OCI-LY1 (cell line): ENCODE results near the gene TST.
"Not testable (repeated sequence)": the region's sequence is repeated elsewhere in the genome, so short reads cannot be mapped to it uniquely, and the experiment has no call there.

Experiments used
- H2AFZ ChIP-seq: fragments of 200-600 bp; sonication (generic), shearing (Covaris generic); 2 replicates; pipeline ENCODE4 v1.6.0; 2014; ENCODE audit warnings: antibody characterized with exemption, mild to moderate bottlenecking, low read length
- H3F3A ChIP-seq: fragments of 200-600 bp; sonication (generic), shearing (Covaris generic); 2 replicates; pipeline ENCODE4 v1.6.0; 2014; ENCODE audit warnings: mild to moderate bottlenecking, antibody characterized with exemption, low read length, moderate library complexity; ENCODE audit not compliant: insufficient read depth
- H3K27ac ChIP-seq: fragments of 200-600 bp; sonication (generic); 2 replicates; pipeline ENCODE4 v1.5.1; 2014; ENCODE audit warnings: low read length, mixed run types, mild to moderate bottlenecking, low read depth; ENCODE audit not compliant: poor library complexity, severe bottlenecking
- H3K27me3 ChIP-seq: fragments of 200-600 bp; sonication (generic); 2 replicates; pipeline ENCODE4 v1.6.0; 2014; ENCODE audit warnings: antibody characterized with exemption, mild to moderate bottlenecking, low read length, moderate library complexity; ENCODE audit not compliant: insufficient read depth
- H3K36me3 ChIP-seq: fragments of 200-600 bp; sonication (generic); 2 replicates; pipeline ENCODE4 v1.6.1; 2014; ENCODE audit warnings: mild to moderate bottlenecking, antibody characterized with exemption, low read length, moderate library complexity, mixed read lengths; ENCODE audit not compliant: insufficient read depth
- H3K4me1 ChIP-seq: fragments of 200-600 bp; sonication (generic); 2 replicates; pipeline ENCODE4 v1.5.1; 2014; ENCODE audit warnings: mild to moderate bottlenecking, low read length, moderate library complexity; ENCODE audit not compliant: insufficient read depth, severe bottlenecking
- H3K4me2 ChIP-seq: fragments of 200-600 bp; sonication (generic), shearing (Covaris generic); 2 replicates; pipeline ENCODE4 v1.6.1; 2014; ENCODE audit warnings: low read length
- H3K4me3 ChIP-seq: fragments of 200-600 bp; sonication (generic); 2 replicates; pipeline ENCODE4 v1.5.1; 2014; ENCODE audit warnings: low read length, low read depth, mild to moderate bottlenecking, mixed read lengths; ENCODE audit not compliant: poor library complexity, severe bottlenecking
- H3K79me2 ChIP-seq: fragments of 200-600 bp; shearing (Covaris generic); 2 replicates; pipeline ENCODE4 v1.6.1; 2016; ENCODE audit warnings: mixed run types, low read length, mixed read lengths; ENCODE audit not compliant: insufficient read depth
- H3K9ac ChIP-seq: fragments of 200-600 bp; sonication (generic), shearing (Covaris generic); 2 replicates; pipeline ENCODE4 v1.6.1; 2014; ENCODE audit warnings: mild to moderate bottlenecking, low read length, mixed read lengths
- H3K9me2 ChIP-seq: fragments of 200-600 bp; sonication (generic), shearing (Covaris generic); 2 replicates; pipeline ENCODE4 v1.6.1; 2014; ENCODE audit warnings: low read depth, mild to moderate bottlenecking, low read length, mixed read lengths
- H3K9me3 ChIP-seq: fragments of 200-600 bp; shearing (Covaris generic); 2 replicates; pipeline ENCODE4 v1.6.1; 2014; ENCODE audit warnings: low read length, mixed read lengths
- H4K20me1 ChIP-seq: fragments of 200-600 bp; sonication (generic), shearing (Covaris generic); 2 replicates; pipeline ENCODE4 v1.6.0; 2016; ENCODE audit warnings: mild to moderate bottlenecking, low read length; ENCODE audit not compliant: insufficient read depth
- EZH2 ChIP-seq: fragments of 200-600 bp; sonication (generic), shearing (Covaris generic); IDR thresholded peaks from 2 replicates; pipeline ENCODE4 v1.8.0; 2017; ENCODE audit warnings: borderline replicate concordance, mixed run types, mild to moderate bottlenecking, antibody characterized with exemption, low read length, moderate library complexity, mixed read lengths
- TF ChIP-seq, protein P1 (sequence below): fragments of 200-600 bp; sonication (generic), shearing (Covaris generic); IDR thresholded peaks from 2 replicates; pipeline ENCODE4 v1.5.1; 2017; ENCODE audit warnings: mild to moderate bottlenecking, antibody characterized with exemption, low read length, moderate library complexity, mixed read lengths

The TST gene

DNA sequence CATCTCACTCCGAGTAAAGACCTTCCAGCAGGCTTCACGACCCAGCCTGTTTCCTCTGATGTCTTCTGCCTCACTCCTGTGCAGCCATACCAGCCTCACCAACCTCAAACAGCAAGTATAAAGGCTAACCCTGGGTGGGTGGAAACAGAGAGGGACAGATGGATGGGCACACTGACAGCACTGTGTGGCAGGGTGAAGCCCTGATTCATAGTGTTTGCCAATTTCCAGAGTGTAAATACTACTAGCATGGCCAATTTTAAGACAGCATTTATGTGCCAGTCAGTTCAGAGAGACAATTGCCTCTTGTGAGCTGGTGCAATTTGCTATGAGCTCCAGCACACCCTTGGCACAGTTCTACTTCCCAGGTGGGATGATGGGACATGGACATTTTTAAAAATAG lies 21.5 kb downstream of the TST start:
- Histone ChIP-seq H3K79me2 (no peaks in the 10 kb centered on the region), H3K4me3 (no peak overlapping the region), H3K9me3 (no peaks in the 10 kb centered on the region), H3K27me3 (0 out of 2 replicates have a peak, but pooled peaks cover 3% of the 10 kb centered on the region), H3K4me2 (no peak overlapping the region), H3K4me1 (no peaks in the 10 kb centered on the region), H3K27ac (no peak overlapping the region), H3K9me2 (no peaks in the 10 kb centered on the region), H3K36me3 (no peaks in the 10 kb centered on the region; the same call in 1 of the 2 replicates), H3K9ac (no peak overlapping the region), H3F3A (no peaks in the 10 kb centered on the region), H2AFZ (no peak overlapping the region), H4K20me1 (no peaks in the 10 kb centered on the region)
- TF ChIP-seq, protein P1, sequence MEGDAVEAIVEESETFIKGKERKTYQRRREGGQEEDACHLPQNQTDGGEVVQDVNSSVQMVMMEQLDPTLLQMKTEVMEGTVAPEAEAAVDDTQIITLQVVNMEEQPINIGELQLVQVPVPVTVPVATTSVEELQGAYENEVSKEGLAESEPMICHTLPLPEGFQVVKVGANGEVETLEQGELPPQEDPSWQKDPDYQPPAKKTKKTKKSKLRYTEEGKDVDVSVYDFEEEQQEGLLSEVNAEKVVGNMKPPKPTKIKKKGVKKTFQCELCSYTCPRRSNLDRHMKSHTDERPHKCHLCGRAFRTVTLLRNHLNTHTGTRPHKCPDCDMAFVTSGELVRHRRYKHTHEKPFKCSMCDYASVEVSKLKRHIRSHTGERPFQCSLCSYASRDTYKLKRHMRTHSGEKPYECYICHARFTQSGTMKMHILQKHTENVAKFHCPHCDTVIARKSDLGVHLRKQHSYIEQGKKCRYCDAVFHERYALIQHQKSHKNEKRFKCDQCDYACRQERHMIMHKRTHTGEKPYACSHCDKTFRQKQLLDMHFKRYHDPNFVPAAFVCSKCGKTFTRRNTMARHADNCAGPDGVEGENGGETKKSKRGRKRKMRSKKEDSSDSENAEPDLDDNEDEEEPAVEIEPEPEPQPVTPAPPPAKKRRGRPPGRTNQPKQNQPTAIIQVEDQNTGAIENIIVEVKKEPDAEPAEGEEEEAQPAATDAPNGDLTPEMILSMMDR = no peak

DNA sequence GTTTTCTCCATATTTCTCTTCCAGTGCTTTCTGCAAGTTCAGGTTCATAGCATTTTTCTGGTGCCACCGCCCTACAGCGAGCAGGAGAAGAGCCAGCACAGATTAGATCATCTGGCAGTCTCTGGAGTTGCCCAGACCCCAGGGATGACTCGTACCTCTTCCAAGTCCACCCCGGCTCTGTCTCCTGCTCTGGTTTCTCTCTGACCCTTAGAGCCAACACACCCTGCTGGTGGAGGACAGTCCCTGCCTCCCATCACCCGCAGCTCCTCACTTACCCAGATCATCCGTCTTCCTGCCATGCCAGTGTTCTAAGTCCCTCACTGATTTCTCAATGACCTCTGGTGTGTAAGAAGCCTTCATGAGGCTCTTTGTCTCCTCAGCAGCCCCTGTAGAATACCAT lies 28.0 kb downstream of the TST start:
- no peaks in the 10 kb centered on the region for H3K9me3 ChIP-seq
- H3K9ac ChIP-seq = no peak overlapping the region
- 0 out of 2 replicates have a peak, but pooled peaks cover 5% of the 10 kb centered on the region for H3K27me3 ChIP-seq
- H3K27ac ChIP-seq = no peak overlapping the region
- TF ChIP-seq, protein P1 = no peak
- no peak for TF ChIP-seq EZH2
- no peak overlapping the region for H3K4me2 ChIP-seq
- no peak overlapping the region for H2AFZ ChIP-seq
- H3F3A ChIP-seq = no peaks in the 10 kb centered on the region
- no peaks in the 10 kb centered on the region for H3K4me1 ChIP-seq
- no peaks in the 10 kb centered on the region for H4K20me1 ChIP-seq
- no peaks in the 10 kb centered on the region for H3K79me2 ChIP-seq
- H3K9me2 ChIP-seq = no peaks in the 10 kb centered on the region
- no peaks in the 10 kb centered on the region; the same call in 1 of the 2 replicates for H3K36me3 ChIP-seq
- no peak overlapping the region for H3K4me3 ChIP-seq

GRCh38 chr22:36990457-36990856 lies 28.8 kb downstream of the TST start:
- H3K36me3 ChIP-seq = no peaks in the 10 kb centered on the region; the same call in 1 of the 2 replicates
- H3F3A ChIP-seq = no peaks in the 10 kb centered on the region
- H2AFZ ChIP-seq = no peak overlapping the region
- H3K79me2 ChIP-seq = no peaks in the 10 kb centered on the region
- peaks cover 6% of the 10 kb centered on the region; the same call in 1 of the 2 replicates for H3K9me3 ChIP-seq
- no peaks in the 10 kb centered on the region for H4K20me1 ChIP-seq
- no peak overlapping the region for H3K27ac ChIP-seq
- H3K27me3 ChIP-seq = 0 out of 2 replicates have a peak, but pooled peaks cover 5% of the 10 kb centered on the region
- no peak overlapping the region for H3K4me2 ChIP-seq
- TF ChIP-seq, protein P1 = no peak
- TF ChIP-seq EZH2 = no peak
- H3K4me1 ChIP-seq = no peaks in the 10 kb centered on the region
- no peak overlapping the region for H3K9ac ChIP-seq
- H3K4me3 ChIP-seq = no peak overlapping the region
- H3K9me2 ChIP-seq = no peaks in the 10 kb centered on the region

DNA sequence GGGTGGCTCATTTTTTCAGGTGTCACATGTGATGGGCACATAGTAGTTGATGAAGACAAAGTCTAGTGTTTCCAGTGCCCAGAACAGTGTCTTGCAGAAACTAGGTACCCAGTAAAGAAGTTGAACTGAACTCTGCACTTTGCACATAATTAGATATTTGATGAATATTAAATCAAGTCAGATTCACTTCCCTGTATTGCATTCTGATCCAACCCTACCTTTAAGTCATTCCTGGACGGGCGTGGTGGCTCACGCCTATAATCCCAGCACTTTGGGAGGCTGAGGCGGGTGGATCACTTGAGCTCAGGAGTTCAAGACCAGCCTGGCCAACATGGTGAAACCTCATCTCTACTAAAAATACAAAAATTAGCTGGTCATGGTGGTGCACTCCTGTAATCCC lies 30.2 kb downstream of the TST start:
- H3K27me3 ChIP-seq, H2AFZ ChIP-seq, H3K4me2 ChIP-seq, H3K79me2 ChIP-seq, H3K4me3 ChIP-seq, H3K9ac ChIP-seq, H3F3A ChIP-seq, H4K20me1 ChIP-seq, H3K27ac ChIP-seq, H3K9me2 ChIP-seq, H3K9me3 ChIP-seq, H3K4me1 ChIP-seq, H3K36me3 ChIP-seq: not testable (repeated sequence)
